Esophagus muscularis mucosa (tissue), 4 donors: ENCODE measurements around the gene GORASP1. TPM values are rescaled to one million over a fixed set of nuclear protein-coding genes. Genes with fewer than 3 reads are reported as not detected.
A peak's percentile ranks its signal among the peaks of the same experiment; 100 is the strongest.

ENCODE experiments used
- DNase-seq: peaks from one replicate; pipeline ENCODE4 v3.0.0-alpha.2; 2017; ENCODE audit errors: extremely low spot score
- H3K27ac ChIP-seq, 4 donors: fragments of 200-600 bp; sonication (generic); replicated peaks in 1 of 4; 1 replicate in 3 of 4; 2 replicates in 1 of 4; pipeline ENCODE4 v1.5.1; 2016 to 2019; ENCODE audit warnings: mild to moderate bottlenecking in 1 of 4
- H3K27me3 ChIP-seq, 4 donors: fragments of 200-600 bp; sonication (generic); one replicate each; pipeline versions ENCODE4 v1.5.1 to v1.6.0; 2016 to 2019
- H3K36me3 ChIP-seq, 4 donors: fragments of 200-600 bp; sonication (generic); one replicate each; pipeline ENCODE4 v1.5.1; 2016 to 2019
- H3K4me1 ChIP-seq, 4 donors: fragments of 200-600 bp; sonication (generic); one replicate each; pipeline ENCODE4 v1.5.1; 2016 to 2019
- H3K4me3 ChIP-seq, 4 donors: fragments of 200-600 bp; sonication (generic); 1 replicate in 2 of 4; 2 replicates in 2 of 4; pipeline ENCODE4 v1.5.1; 2016 to 2019; ENCODE audit warnings: mild to moderate bottlenecking in 4 of 4, moderate library complexity in 1 of 4
- H3K9me3 ChIP-seq, 4 donors: fragments of 200-600 bp; sonication (generic); 1 replicate in 3 of 4; 2 replicates in 1 of 4; pipeline ENCODE4 v1.5.1; 2016 to 2019
- EP300 ChIP-seq: sonication (generic); formaldehyde crosslinking; IDR thresholded peaks from one replicate; pipeline ENCODE4 v1.6.1; 2017; ENCODE audit warnings: antibody characterized with exemption
- POLR2A ChIP-seq: fragments of 450-650 bp; IDR thresholded peaks from one replicate; pipeline ENCODE4 v1.6.1; 2017; ENCODE audit warnings: antibody characterized with exemption, moderate library complexity, mild to moderate bottlenecking, low read depth
- POLR2AphosphoS5 ChIP-seq, 2 donors: sonication (generic); formaldehyde crosslinking; IDR thresholded peaks; one replicate each; pipeline ENCODE4 v1.6.1; 2017; ENCODE audit warnings: antibody characterized with exemption in 2 of 2
- WGBS: methylation state at CpG from one replicate; pipeline ENCODE4 v1.1.5; 2018; 5-methylcytosine and 5-hydroxymethylcytosine counted together
- intact Hi-C: fragments of 100-400 bp; cut with DNase I; formaldehyde crosslinking; loops from one replicate; pipeline ENCODE4 v1.15.1; 2023
- total RNA-seq, 4 donors: library from RNA; depleted of rRNA; stranded (reverse); fragments of >200 nt; gene quantifications; one replicate each; pipeline versions ENCODE4 v1.1.0 to v1.2.1, GENCODE V29; 2016
- TF ChIP-seq, protein P1 (sequence below), 3 experiments: fragments of 200-600 bp in 2 of 3; fragments of 450-650 bp in 1 of 3; sonication (generic) in 2 of 3; IDR thresholded peaks; one replicate each; pipeline ENCODE4 v1.5.1; 2017 to 2019; ENCODE audit warnings: antibody characterized with exemption in 3 of 3, mild to moderate bottlenecking in 2 of 3, moderate library complexity in 1 of 3

Gene GORASP1
- total RNA-seq, 4 donors from 2014 or later: 53.7 to 88.7 (median 67.8) TPM

DNA sequence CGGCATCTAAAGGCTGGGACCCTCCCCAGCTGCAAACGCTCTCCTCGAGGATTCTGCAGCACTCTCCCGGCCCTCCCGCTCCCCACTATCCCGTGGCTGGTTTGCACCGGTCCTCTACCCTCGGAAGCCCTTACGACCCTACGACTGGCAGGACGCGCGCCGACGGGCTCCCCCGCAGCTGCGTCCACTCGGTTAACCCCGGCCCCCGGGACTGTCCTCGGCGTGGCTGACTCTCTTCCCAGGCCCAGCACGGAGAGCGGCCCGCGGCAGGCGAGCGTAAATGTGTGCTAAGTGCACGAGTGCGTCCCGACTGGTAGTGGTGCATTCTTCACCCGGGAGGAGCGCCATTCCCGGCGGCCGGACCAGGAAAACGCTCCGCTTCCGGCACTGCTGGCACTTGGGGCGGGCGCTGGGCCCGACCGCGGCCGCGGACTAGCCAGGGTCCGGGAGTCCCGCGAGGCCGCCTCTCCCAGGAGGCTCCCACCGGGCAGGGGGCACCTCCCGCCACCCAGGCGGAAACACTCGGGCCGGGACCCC lies 508 bp downstream of the GORASP1 start:
- DNase-seq: no peak
- intact Hi-C loops: loop anchor here (5.0 kb wide), 1 partner anchor 55 kb away; the partner anchor contains the start of genes SCN11A and WDR48
- Histone ChIP-seq H3K9me3 (no peaks in the 10 kb centered on the region), H3K27me3 (no peaks in the 10 kb centered on the region), H3K27ac (peak overlapping the region; percentile 92 to 97 (median 96)), H3K4me3 (peak overlapping the region; percentile 70 to 98 (median 89)), H3K36me3 (peaks cover 0 to 20% (median 12%) of the 10 kb centered on the region in 4 donors), H3K4me1 (peaks cover 49 to 62% (median 58%) of the 10 kb centered on the region in 4 donors)
- TF ChIP-seq, protein P1, sequence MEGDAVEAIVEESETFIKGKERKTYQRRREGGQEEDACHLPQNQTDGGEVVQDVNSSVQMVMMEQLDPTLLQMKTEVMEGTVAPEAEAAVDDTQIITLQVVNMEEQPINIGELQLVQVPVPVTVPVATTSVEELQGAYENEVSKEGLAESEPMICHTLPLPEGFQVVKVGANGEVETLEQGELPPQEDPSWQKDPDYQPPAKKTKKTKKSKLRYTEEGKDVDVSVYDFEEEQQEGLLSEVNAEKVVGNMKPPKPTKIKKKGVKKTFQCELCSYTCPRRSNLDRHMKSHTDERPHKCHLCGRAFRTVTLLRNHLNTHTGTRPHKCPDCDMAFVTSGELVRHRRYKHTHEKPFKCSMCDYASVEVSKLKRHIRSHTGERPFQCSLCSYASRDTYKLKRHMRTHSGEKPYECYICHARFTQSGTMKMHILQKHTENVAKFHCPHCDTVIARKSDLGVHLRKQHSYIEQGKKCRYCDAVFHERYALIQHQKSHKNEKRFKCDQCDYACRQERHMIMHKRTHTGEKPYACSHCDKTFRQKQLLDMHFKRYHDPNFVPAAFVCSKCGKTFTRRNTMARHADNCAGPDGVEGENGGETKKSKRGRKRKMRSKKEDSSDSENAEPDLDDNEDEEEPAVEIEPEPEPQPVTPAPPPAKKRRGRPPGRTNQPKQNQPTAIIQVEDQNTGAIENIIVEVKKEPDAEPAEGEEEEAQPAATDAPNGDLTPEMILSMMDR (IDR thresholded peaks at IDR 0.05): peak in 1 of 3 experiments; percentile 6
- no peak for TF ChIP-seq EP300
- 0% methylated on average over 29 of the region's 55 CpGs for WGBS

DNA sequence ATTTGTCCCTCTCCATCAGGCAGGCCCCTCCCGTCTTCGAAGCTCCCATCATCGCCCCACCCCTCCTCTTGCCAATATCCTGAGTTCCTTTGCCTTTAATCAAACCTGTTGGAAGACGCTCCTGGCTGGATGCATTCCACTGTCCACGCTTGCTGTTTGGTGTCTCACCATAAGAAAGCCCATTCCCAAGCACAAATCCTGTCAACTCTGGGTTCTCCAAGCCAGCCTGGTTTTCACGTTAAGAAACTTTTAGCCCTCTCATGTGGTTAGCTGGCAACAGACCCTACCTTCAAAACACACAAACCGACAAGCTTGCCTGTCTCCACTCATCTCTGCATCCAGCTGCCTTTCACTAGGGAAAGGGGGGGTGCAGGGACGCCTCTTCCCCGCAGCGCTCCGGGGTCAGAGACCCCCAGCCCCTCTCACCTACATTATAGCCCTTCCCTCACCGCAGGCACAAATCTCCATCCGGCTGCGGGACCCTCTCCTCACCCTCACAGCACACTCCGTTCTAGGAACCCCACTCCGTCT lies 1.1 kb downstream of the GORASP1 start:
- H3K4me1 ChIP-seq: peaks cover 51 to 67% (median 64%) of the 10 kb centered on the region in 4 donors
- TF ChIP-seq POLR2AphosphoS5 (IDR thresholded peaks at IDR 0.05): no peak
- TF ChIP-seq EP300: no peak
- no peak for TF ChIP-seq POLR2A
- TF ChIP-seq, protein P1 (IDR thresholded peaks at IDR 0.05): no peak
- H3K27me3 ChIP-seq: no peaks in the 10 kb centered on the region
- no peak for DNase-seq
- peak overlapping the region; percentile 92 to 97 (median 96) for H3K27ac ChIP-seq
- intact Hi-C loops: loop anchor here (5.0 kb wide), 1 partner anchor 54 kb away; the partner anchor contains the start of genes SCN11A and WDR48
- H3K36me3 ChIP-seq: peaks cover 0 to 16% (median 14%) of the 10 kb centered on the region in 4 donors
- peak overlapping the region; percentile 70 to 98 (median 89) for H3K4me3 ChIP-seq
- 7% methylated on average over 15 of the region's 16 CpGs for WGBS
- no peaks in the 10 kb centered on the region for H3K9me3 ChIP-seq

DNA sequence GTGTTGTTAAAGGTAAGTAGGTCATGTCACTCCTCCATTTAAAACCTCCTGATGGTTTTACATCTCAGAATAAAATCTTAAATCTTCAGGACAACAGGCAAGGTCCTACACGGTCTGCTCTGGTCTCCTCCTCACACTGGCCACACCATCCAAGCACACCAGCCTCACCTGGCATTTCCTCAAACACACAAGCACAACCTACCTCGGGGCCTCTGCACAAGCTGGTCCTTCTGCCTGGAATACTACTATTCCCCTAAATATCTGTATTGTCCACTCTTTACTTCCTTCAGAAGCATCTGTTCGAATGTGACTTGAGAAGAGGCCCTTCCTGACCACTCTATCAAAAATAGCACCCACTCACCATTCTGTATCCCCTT lies 1.8 kb downstream of the GORASP1 start:
- Histone ChIP-seq H3K27ac (peak overlapping the region in 1 of 4 donors; percentile 92), H3K4me3 (peak overlapping the region; percentile 70 to 98 (median 89)), H3K27me3 (no peaks in the 10 kb centered on the region), H3K36me3 (peaks cover 0 to 18% (median 12%) of the 10 kb centered on the region in 4 donors), H3K4me1 (peaks cover 54 to 72% (median 68%) of the 10 kb centered on the region in 4 donors), H3K9me3 (no peaks in the 10 kb centered on the region)
- intact Hi-C loops: loop anchor here (5.0 kb wide), 1 partner anchor 53 kb away; the partner anchor contains the start of genes SCN11A and WDR48
- TF ChIP-seq, protein P1 (IDR thresholded peaks at IDR 0.05): no peak
- TF ChIP-seq EP300 (no peak), POLR2AphosphoS5 (IDR thresholded peaks at IDR 0.05) (no peak), POLR2A (no peak)
- DNase-seq: no peak
- 77% methylated on average over 3 of the region's 3 CpGs for WGBS

DNA sequence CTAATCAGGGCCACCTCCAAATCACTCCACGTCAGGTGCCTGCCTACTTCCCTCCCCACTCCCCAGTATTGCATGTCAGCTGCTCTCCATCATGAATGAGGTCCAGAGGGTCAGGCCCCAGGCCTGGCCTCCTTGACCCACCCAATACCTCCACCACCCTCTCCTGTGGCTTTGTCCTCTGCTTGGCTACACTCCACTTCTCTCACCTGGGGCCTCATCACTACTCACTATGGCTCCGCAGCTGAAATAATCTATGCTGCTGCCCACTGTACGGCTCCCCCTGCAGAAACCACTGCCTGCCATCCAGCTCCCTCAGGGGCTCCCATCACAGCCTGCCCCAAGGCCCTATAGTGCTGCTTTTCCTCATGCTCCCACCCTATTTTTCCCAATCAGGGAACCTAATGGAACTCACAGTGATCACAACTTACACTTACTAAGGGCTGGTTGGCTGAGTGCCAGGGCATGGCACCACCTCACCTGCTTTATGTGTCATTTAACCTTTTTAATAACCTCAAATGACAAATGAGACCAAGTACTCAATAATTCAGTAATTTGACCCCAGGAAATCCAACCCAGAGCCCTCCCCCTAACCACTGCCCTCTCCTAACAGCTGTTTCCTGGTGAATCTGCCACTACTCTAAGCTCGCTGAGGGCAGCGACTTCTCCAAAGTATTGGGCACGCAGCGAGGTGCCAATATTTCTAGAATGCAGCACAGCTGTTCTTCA lies 2.3 kb downstream of the GORASP1 start:
- WGBS: 84% methylated on average over 6 of the region's 7 CpGs
- peaks cover 54 to 72% (median 68%) of the 10 kb centered on the region in 4 donors for H3K4me1 ChIP-seq
- H3K36me3 ChIP-seq: peaks cover 4 to 24% (median 14%) of the 10 kb centered on the region in 4 donors
- no peaks in the 10 kb centered on the region for H3K27me3 ChIP-seq
- TF ChIP-seq EP300: no peak
- TF ChIP-seq POLR2A: no peak
- TF ChIP-seq POLR2AphosphoS5 (IDR thresholded peaks at IDR 0.05): no peak
- TF ChIP-seq, protein P1 (IDR thresholded peaks at IDR 0.05): no peak
- intact Hi-C loops: loop anchor here (5.0 kb wide), 1 partner anchor 53 kb away; the partner anchor contains the start of genes SCN11A and WDR48
- no peak for DNase-seq
- no peak overlapping the region for H3K4me3 ChIP-seq
- H3K27ac ChIP-seq: peak overlapping the region in 1 of 4 donors; percentile 92
- no peaks in the 10 kb centered on the region for H3K9me3 ChIP-seq
